Retinal pigment epithelial cell (primary cell): ENCODE data around the gene LTN1.

Source experiments
- DNase-seq: peaks from one replicate; pipeline ENCODE4 v3.0.0-alpha.2; 2010; ENCODE audit warnings: low read depth
- H3K4me3 ChIP-seq: 2 replicates; pipeline ENCODE4 v1.5.1; 2011; ENCODE audit warnings: mild to moderate bottlenecking, low read length, control low read depth, moderate library complexity
- CTCF ChIP-seq: conservative IDR thresholded peaks from 2 replicates; pipeline ENCODE4 v1.5.1; 2011; ENCODE audit warnings: low read depth, low read length, control low read depth, inconsistent platforms

LTN1 gene

DNA sequence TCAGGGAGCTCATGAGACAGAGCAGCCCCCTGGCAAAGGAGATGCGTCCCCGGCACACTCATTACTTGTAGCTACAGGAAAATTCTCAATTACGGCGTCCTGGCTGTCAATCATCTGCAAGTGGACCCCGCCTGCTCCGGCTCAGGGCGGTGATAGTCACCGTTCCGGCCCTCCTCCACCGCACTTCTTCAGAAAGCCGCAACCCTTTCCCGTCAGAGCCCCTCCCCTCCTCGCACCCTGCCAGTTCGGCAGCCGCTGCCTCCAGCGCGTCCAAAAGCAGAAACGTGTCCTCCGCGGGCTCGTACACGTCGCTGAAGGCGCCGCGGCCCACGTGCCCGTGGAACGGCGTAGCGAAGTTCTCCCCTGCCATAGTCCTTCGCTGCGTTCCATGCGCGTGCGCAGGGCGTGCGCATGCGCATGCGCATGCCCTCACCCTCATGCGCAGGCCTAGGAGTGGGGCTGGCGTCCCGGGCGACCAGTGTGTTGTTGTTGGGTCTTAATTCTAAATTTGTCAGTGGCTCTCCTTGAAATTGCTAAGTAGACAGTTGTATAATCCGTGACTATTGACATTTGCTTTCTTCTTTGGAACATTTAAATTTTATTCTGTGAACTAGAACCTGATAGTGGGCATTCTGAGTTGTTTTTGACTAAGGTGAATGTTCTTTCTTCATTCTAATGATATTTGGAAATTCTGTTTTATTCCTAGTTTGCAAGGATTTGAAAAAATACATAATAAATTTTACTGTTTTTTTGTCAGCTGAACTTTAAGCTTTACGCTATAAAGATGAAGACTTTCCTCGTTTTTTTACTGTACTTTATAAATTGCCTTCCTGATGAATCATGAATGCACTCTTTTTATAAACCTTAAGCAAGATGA, 107.5 kb downstream of the LTN1 start:
- no peak for TF ChIP-seq CTCF
- H3K4me3 ChIP-seq, result peak overlapping the region; percentile 76
- peak; percentile 69 for DNase-seq

GRCh38 chr21:28884481-28884880, 108.2 kb downstream of the LTN1 start:
- no peak for TF ChIP-seq CTCF
- DNase-seq, result no peak

DNA sequence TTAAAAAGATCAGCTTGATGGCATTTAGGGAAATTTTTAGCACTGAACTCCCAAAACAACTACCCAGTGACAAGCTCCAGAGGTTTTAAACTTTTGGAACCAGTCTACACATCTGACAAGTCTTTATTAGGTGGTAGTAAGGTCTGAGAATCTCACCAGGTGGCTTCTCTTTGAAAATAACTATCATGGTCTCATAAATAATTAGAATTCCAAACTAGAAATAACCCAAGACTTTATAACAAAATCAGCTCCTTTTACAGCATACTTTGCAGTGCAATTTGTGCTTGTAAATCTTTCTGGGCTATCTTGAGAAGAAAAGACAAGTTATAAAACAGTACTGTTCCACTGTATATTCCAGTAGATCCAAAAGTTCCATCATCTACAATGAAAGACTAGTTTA, 108.7 kb downstream of the LTN1 start:
- no peak for TF ChIP-seq CTCF
- H3K4me3 ChIP-seq, result peak overlapping the region; percentile 76
- DNase-seq, result no peak

More at GRCh38 chr21:28884481-28884880, 108.2 kb downstream of the LTN1 start:
- H3K4me3 ChIP-seq, result peak overlapping the region; percentile 76

DNA sequence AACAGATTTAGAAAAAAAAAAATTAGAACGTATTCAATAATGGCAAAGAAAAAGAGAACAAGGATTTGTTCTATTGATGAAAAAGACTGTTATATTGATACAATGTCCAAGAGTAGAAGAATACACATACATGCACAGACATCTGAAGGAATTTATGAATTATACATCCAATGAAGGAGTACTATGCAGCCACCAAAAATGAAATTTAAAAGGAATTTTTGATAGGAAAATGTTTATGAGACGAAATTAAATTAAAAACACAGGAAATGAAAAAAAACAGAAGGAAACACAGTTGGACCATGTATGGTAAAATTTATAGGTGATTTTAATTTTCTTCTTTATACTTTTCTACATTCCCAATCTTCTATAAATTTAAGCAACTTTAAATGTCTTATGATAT, 110.3 kb downstream of the LTN1 start:
- no peak for DNase-seq
- no peak overlapping the region for H3K4me3 ChIP-seq
- TF ChIP-seq CTCF, result no peak
